Stimulated activated naive B cell treated with anti-CD40 and anti-IgM and Interleukin-4, amounts not matched to agents 10 μg/mL and 1 μg/mL and 100 μg/mL, for 72 hours (primary cell): ENCODE measurements around the gene SUGT1.
A peak's percentile ranks its signal among the peaks of the same experiment; 100 is the strongest.
"Not testable (repeated sequence)": the region's sequence is repeated elsewhere in the genome, so short reads cannot be mapped to it uniquely, and the experiment has no call there.

Experiments
- ATAC-seq, 2 donors: fragments of 150-1000 bp; cut with Tn5 transposase; replicated peaks; 2 replicates each; pipeline ENCODE4 v1.10.0; 2021; ENCODE audit warnings: moderate library complexity in 1 of 2
- DNase-seq: peaks from one replicate; pipeline ENCODE4 v3.0.0; 2021
- H3K27ac Mint-ChIP-seq: one replicate; pipeline ENCODE4 v1.8.0; 2022; ENCODE audit warnings: mild to moderate bottlenecking, mixed read lengths
- H3K27me3 Mint-ChIP-seq, 2 donors: one replicate each; pipeline ENCODE4 v1.8.0; 2022; ENCODE audit warnings: mixed read lengths in 2 of 2
- H3K36me3 Mint-ChIP-seq, 2 donors: one replicate each; pipeline ENCODE4 v1.8.0; 2022; ENCODE audit warnings: mixed read lengths in 2 of 2, mild to moderate bottlenecking in 1 of 2
- H3K4me1 Mint-ChIP-seq, 2 donors: one replicate each; pipeline ENCODE4 v1.8.0; 2022; ENCODE audit warnings: mixed read lengths in 2 of 2, mild to moderate bottlenecking in 1 of 2
- H3K4me3 Mint-ChIP-seq, 2 donors: one replicate each; pipeline ENCODE4 v1.8.0; 2022; ENCODE audit warnings: mild to moderate bottlenecking in 2 of 2, mixed read lengths in 2 of 2, moderate library complexity in 1 of 2
- H3K9me3 Mint-ChIP-seq, 2 donors: one replicate each; pipeline ENCODE4 v1.8.0; 2022; ENCODE audit warnings: mixed read lengths in 2 of 2, mild to moderate bottlenecking in 1 of 2

SUGT1 gene

DNA sequence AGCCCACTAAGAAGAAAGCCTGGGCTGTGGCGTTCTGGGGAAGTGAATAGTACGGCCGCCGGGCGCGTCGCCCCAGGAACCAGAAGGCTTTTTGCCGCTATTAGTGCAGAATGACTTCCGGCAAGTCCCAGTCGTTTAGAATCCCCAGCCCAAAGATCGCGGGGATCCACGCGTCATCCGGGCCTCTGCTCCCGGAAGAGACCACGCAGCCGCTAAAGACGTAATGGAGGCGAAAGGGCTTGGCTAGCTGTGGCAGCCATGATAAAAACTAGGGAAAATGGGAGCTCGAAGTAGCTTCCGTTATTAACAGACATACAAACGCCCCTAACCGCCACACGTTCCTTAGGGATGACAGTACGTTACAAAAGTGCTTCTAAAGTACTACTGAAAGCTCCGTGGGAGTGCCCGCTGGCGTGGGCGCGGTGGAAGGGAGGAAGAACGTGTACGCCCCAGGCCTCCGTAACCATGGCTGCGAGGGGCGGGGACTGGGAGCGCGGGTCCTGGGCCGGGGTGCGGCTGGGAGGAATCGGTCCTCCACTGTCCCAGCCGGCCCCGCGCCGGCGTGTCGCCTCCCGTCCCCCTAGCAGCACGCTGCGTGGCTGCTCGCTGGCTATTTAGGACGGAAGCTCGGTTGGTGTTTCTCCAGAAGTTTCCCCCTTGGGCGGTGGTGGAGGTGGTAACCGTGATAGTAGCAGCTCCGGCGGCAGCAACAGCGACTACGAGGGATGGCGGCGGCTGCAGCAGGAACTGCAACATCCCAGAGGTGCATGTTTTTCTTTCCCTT is at the start of gene SUGT1:
TSS of gene SUGT1 (plus strand) at position 641 of the 784 bp plus-strand sequence. CDS start at position 726, 85 bp downstream.
- Mint-ChIP-seq H3K9me3 (no peaks in the 10 kb centered on the region), H3K4me3 (no peak within 1 kb of the TSS), H3K27ac (peak within 1 kb of the TSS; percentile 62), H3K4me1 (peaks cover 5 to 7% of the 10 kb centered on the region in 2 donors), H3K27me3 (no peaks in the 10 kb centered on the region), H3K36me3 (peaks cover 6 to 13% of the 10 kb centered on the region in 2 donors)
- DNase-seq (peak; percentile 97), ATAC-seq (peak; percentile 96)

DNA sequence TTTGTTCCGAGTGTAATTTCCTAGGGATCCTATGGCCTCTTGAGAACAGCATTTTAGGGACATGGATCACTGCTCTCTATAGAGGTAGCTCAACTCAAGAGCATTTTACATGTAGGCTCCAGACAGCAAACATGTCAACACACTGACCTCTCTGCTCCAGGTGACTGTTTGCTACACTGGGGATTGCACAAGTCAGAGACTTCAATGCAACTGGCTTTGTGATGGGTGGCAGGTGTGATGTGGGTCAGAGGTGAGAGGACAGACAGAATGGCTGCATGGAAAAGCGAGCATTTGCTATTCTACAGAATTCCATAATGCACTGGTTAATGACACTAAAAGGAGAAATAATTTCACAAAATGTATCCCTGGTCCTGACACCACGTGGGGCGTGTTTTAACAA is 49.3 kb upstream of the SUGT1 start:
- not testable (repeated sequence) for ATAC-seq, H3K36me3 Mint-ChIP-seq, H3K9me3 Mint-ChIP-seq, DNase-seq, H3K4me3 Mint-ChIP-seq, H3K27ac Mint-ChIP-seq
- peaks cover 9 to 18% of the 10 kb centered on the region in 2 donors for H3K4me1 Mint-ChIP-seq
- H3K27me3 Mint-ChIP-seq: peaks cover 29 to 36% of the 10 kb centered on the region in 2 donors

DNA sequence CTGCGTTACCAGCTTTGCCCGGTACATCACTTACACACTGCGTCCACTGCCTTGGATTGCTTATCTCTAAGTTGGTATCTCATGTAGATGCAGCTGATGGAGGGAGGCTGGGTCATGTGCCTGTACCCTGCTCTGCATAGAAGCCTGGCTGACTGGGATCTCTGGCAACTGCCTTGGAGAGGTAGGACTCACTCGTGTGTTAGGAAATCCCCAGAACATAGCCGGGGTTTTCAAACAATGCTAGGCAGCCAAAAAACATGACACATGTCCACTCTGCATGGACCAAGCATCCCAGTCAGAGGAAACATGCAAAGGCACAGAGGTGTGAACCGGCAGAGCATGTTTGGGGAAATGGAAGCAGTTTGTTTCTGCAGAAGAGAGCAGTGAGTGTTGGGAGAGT is 46.5 kb upstream of the SUGT1 start:
- ATAC-seq, DNase-seq: not testable (repeated sequence)

DNA sequence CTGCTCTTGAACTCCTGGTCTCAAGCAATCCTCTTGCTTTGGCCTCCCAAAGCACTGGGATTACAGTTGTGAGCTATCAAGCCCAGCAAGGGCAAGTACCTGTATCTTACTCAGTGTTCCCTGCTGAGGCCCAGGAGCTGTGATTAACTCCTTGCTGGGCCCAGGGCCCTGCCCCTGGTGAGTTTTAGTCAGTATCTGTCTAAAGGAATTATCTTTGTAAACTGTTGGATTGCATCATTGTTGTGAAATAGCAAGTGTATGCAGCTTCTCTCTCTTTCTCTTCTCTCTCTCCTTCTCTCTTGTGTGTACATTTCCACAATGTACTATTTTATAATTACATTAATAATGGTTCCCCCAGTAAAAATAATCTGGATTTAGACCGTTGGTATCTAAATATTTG is 45.8 kb upstream of the SUGT1 start:
- DNase-seq, H3K36me3 Mint-ChIP-seq: not testable (repeated sequence)
- H3K27me3 Mint-ChIP-seq: peaks cover 26 to 44% of the 10 kb centered on the region in 2 donors

More for the DNA sequence above, 46.5 kb upstream of the SUGT1 start:
- H3K36me3 Mint-ChIP-seq, H3K4me3 Mint-ChIP-seq, H3K4me1 Mint-ChIP-seq, H3K9me3 Mint-ChIP-seq, H3K27ac Mint-ChIP-seq: not testable (repeated sequence)
- H3K27me3 Mint-ChIP-seq: peaks cover 25 to 44% of the 10 kb centered on the region in 2 donors

DNA sequence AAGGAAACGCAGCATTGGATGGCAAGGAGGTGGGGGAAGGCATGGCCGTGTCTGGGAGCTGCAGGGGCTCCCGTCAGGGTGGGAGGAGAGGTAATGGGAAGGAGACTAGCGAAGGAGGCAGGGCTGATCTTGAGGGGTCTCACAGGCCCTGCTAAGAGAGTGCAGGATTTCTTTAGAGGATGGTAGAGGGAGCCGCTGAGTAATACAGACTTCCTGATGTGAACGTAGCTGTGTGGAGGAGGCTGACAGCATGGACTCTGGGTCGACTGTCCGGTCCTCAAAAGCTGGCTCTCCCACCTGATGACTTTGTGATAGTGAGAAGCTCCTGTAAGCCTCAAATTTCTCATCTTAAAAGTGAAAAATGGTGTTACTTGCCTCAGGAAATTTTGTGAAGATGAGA is 44.5 kb upstream of the SUGT1 start:
- not testable (repeated sequence) for H3K36me3 Mint-ChIP-seq, H3K9me3 Mint-ChIP-seq, DNase-seq, ATAC-seq, H3K27ac Mint-ChIP-seq, H3K4me3 Mint-ChIP-seq, H3K4me1 Mint-ChIP-seq
- peaks cover 21 to 36% of the 10 kb centered on the region in 2 donors for H3K27me3 Mint-ChIP-seq

More for the DNA sequence above, 45.8 kb upstream of the SUGT1 start:
- not testable (repeated sequence) for H3K27ac Mint-ChIP-seq, H3K9me3 Mint-ChIP-seq, H3K4me1 Mint-ChIP-seq, H3K4me3 Mint-ChIP-seq, ATAC-seq

DNA sequence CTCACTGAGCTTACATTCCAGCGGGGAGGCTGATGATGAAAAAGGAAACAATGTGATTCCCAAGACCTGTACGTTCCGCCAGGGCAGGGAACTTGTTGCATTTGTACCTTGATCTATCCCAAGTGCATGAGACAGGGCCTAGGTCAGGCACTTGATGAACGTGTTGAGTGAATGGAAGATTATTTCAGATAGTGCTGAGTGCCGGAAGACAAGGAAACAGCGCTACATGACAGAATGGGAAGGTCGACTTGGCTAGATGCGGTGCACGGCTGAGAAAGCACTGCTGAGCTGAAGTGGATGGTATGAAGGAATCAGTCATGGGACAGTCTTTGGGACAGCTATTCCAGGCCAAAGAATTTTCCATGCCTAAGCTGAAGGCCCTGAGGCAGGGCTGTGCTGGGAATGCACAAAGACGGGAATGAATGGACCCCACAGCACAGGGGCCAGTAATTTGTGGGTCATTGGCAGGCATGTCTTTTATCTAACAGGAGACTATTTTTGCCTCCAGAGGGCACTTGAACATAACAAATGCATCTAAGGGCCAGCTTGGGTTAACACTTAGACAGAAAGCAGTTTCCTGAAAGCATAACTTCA is 43.5 kb upstream of the SUGT1 start:
- peaks cover 21 to 32% of the 10 kb centered on the region in 2 donors for H3K27me3 Mint-ChIP-seq
- not testable (repeated sequence) for H3K9me3 Mint-ChIP-seq, DNase-seq, H3K4me1 Mint-ChIP-seq, H3K27ac Mint-ChIP-seq, H3K36me3 Mint-ChIP-seq, H3K4me3 Mint-ChIP-seq
- ATAC-seq: peak; percentile 68 to 77

DNA sequence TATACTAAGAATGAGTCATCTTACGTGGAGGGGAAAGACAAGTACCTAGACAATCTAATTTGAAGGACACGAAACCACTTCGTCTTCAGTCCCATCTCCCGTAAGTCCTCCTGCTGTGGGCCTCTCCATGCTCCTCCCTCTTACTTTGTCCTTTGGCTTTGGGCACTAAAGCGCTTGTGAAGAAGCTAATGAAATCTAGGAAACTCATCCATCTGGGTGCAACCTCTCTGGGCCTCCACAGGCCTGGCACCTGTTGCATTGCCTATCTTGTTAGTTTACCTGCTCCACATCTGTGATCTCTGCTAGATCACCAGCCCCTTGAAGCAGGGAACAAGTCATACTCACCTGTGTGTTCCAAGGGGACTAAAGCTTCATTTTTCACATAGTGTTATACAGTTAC is 42.5 kb upstream of the SUGT1 start:
- not testable (repeated sequence) for H3K27ac Mint-ChIP-seq, H3K4me1 Mint-ChIP-seq, H3K4me3 Mint-ChIP-seq, H3K9me3 Mint-ChIP-seq, DNase-seq, ATAC-seq, H3K36me3 Mint-ChIP-seq
- H3K27me3 Mint-ChIP-seq: peaks cover 21 to 32% of the 10 kb centered on the region in 2 donors

DNA sequence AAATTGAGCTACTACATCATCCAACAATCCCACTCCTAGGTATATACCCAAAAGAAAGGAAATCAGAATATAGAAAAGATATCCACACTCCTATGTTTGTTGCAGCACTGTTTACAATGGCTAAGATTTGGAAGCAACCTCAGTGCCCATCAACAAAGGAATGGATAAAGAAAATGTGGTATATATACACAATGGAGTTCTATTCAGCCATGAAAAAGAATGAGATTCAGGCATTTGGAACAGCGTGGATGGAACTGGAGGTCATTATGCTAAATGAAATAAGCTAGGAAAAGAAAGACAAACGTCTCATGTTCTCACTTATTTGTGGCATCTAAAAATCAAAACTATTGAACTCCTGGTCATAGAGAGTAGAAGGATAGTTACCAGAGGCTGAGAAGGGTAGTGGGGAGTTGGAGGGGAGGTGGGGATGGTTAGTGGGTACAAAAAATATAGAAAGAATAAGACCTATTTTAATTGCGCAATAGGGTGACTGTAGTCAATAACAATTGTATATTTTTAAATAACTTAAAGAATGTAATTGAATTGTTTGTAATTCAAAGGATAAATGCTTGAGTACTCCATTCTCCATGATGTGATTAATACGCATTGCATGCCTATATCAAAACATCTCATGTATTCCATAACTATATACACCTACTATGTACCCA is 37.4 kb upstream of the SUGT1 start:
- Mint-ChIP-seq H3K36me3 (no peaks in the 10 kb centered on the region), H3K4me1 (peaks cover 12 to 14% of the 10 kb centered on the region in 2 donors), H3K27me3 (peaks cover 4% of the 10 kb centered on the region in 2 donors), H3K9me3 (no peaks in the 10 kb centered on the region), H3K27ac (no peak overlapping the region), H3K4me3 (no peak overlapping the region)
- ATAC-seq (no peak), DNase-seq (no peak)

DNA sequence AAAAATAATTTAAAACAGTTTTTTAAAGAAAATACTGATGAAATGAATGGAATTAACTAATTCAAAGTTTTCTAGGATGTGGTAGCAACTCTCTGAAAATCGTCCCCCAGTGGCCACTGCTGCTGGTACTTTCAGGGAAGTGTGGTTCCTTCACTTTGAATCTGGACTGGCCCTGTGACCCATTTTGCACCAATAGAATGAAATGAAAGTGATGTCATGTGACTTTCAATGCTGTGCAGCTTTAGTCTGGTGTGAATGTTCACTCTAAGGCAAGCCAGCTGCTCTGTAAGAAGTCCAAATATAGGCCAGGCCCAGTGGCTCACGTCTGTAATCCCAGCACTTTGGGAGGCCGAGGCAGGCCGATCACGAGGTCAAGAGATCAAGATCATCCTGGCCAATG is 36.8 kb upstream of the SUGT1 start:
- DNase-seq: no peak
- H3K36me3 Mint-ChIP-seq: no peaks in the 10 kb centered on the region
- H3K27ac Mint-ChIP-seq: peak overlapping the region; percentile 73
- peaks cover 0 to 4% of the 10 kb centered on the region in 2 donors for H3K27me3 Mint-ChIP-seq
- no peaks in the 10 kb centered on the region for H3K9me3 Mint-ChIP-seq
- no peak for ATAC-seq
- peak overlapping the region; percentile 93 to 99 for H3K4me3 Mint-ChIP-seq
- H3K4me1 Mint-ChIP-seq: peaks cover 12 to 14% of the 10 kb centered on the region in 2 donors

DNA sequence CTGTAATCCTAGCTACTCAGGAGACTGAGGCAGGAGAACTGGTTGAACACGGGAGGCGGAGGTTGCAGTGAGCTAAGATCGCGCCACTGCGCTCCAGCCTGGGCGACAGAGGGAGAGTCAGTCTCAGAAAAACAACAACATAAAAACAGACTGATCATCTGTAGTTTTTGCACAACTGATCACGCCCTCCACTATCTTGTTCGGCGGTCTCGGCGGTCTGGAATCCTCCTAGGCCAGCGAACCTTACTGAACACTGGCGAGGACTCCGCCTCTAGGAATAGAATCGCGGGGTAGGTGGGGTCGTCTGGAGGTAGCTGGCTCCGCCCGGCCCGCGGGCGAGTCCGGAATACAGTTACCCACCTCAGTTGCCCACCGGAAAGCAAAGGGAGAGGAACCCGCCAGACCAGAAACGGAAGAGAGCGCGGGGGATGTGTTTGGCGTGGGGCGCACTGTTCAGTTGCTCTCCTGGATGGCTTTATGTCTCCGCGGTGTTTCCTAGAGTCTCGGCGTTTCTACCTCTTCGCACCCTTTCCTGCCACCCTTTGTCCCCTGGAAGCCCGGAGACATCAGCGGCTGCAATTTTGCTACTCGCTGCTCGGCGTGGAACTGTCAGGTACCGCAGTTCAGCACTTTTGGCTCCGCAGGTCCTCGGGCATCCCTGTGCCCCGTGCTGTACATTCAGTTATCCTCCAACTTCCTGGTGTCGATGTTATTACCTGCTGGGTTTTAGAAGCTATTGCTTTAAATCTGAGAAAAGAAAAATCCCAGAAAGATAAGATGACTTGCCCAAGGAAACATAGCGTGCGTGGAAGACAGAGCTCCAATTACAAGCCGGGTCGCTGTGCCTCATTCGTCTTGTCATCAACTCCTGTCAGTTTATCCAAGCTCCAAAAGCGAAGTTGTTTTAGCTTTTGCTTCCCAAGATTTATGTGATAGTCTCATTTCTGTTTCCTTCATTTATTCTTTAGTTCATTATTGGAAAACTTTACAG is 35.3 kb upstream of the SUGT1 start:
- peaks cover 14 to 20% of the 10 kb centered on the region in 2 donors for H3K4me1 Mint-ChIP-seq
- no peaks in the 10 kb centered on the region for H3K36me3 Mint-ChIP-seq
- peak; percentile 98 to 99 for ATAC-seq
- H3K4me3 Mint-ChIP-seq: peak overlapping the region; percentile 93 to 99
- H3K27me3 Mint-ChIP-seq: no peaks in the 10 kb centered on the region
- H3K9me3 Mint-ChIP-seq: no peaks in the 10 kb centered on the region
- H3K27ac Mint-ChIP-seq: peak overlapping the region; percentile 94
- peak; percentile 88 for DNase-seq

DNA sequence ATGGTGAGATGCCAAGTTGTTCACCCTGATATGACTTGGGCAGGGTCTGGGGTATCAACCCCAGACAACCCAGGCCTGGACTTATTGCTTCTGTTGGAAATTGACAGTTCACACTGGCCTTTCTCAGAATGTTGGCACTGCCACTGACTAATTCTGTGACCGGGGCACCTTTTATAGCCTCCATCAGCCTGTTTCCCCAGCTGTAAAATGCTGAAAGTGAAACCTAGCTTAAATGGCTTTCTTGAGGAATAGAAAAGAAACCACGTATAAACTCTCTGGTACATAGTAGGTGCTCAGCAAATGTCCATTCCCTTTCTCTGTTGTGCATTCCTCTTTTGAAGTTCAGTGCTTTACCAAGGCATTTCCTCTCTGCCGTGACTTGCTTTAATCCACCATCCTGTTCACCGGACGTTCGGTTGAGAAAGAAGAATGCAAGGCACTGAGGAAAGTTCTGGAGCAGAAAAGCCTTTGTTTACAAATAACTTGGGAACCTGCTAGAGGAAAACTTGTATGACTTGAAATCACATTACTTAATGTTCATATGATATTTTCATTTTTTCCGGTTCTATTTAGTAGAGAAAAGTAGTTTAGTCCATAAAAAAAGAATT is 21.4 kb upstream of the SUGT1 start:
- peaks cover 14 to 36% of the 10 kb centered on the region in 2 donors for H3K36me3 Mint-ChIP-seq
- DNase-seq, H3K9me3 Mint-ChIP-seq, H3K27ac Mint-ChIP-seq, H3K27me3 Mint-ChIP-seq, H3K4me1 Mint-ChIP-seq, H3K4me3 Mint-ChIP-seq: not testable (repeated sequence)
- ATAC-seq: peak in 1 of 2 donors; percentile 38

DNA sequence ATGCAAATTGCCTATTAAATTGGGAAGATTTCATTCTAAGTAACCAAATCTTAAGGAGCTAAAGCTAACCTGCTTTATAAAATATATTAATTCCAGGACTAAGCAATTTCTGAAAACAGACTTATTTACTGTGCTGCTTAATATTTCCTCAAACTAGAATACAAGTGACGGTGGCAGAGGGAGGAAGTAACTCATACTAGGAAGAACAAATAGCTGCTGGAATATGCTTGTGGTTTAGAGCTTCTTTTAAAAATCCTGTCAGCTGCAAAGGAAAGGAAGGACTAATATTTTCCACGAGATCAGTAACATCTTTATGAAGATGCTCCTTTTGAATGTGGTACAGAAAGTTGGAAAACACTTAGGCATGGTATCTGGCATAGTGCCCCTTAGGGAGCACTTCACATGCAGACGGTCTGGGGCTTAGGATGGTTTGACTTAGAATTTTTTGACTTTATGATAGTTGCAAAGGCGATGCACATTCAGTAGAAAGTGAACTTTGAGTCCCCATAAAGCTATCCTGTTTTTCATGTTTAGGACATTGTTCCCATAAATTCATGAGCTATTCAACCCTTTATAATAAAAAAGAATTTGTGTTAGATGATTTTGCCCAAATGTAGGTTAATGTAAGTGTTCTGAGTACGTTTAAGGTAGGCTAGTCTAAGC is 13.8 kb upstream of the SUGT1 start:
- Mint-ChIP-seq H3K36me3 (peaks cover 40 to 53% of the 10 kb centered on the region in 2 donors), H3K27ac (no peak overlapping the region), H3K4me1 (no peaks in the 10 kb centered on the region), H3K27me3 (no peaks in the 10 kb centered on the region), H3K9me3 (no peaks in the 10 kb centered on the region), H3K4me3 (no peak overlapping the region)
- DNase-seq (no peak), ATAC-seq (no peak)

DNA sequence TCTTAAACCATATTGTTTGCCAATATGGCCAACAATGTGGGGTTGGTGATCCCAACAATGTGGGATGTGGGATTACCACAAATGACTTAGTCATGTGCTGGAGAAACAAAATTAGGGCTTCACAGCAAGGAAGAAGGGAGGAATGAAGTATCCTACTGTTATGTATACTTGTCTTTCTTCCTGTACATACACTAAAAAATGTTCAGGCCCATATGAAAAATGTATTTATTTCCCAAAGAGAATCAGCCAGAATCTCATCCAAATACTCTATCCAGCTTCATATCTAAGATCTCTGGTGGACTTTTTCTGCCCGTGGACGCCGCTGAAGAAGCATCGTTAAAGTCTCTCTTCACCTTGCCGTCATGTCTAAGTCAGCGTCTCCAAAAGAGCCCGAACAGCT is 10.5 kb upstream of the SUGT1 start, which contains the start of gene HNRNPA1L2:
TSS of gene HNRNPA1L2 (plus strand) at position 301 of the 400 bp plus-strand sequence. CDS start at position 363, 62 bp downstream.
- Mint-ChIP-seq H3K9me3 (no peaks in the 10 kb centered on the region), H3K27me3 (no peaks in the 10 kb centered on the region), H3K4me3 (no peak within 1 kb of the TSS), H3K4me1 (peaks cover 0 to 2% of the 10 kb centered on the region in 2 donors), H3K27ac (no peak within 1 kb of the TSS), H3K36me3 (peaks cover 35 to 51% of the 10 kb centered on the region in 2 donors)
- DNase-seq (no peak), ATAC-seq (no peak)
